Coronary artery (tissue), 2 donors: ENCODE results near the gene COL5A2.

Experiments
- DNase-seq: peaks from one replicate; pipeline ENCODE4 v3.0.0-alpha.2; 2017; ENCODE audit warnings: low spot score
- H3K27ac ChIP-seq, 2 donors: fragments of 200-600 bp; sonication (generic); one replicate each; pipeline ENCODE4 v1.5.1; 2016 to 2019
- H3K4me3 ChIP-seq: fragments of 200-600 bp; sonication (generic); 2 replicates; pipeline ENCODE4 v1.5.1; 2016; ENCODE audit warnings: mild to moderate bottlenecking, moderate library complexity
- CTCF ChIP-seq: fragments of 200-600 bp; sonication (generic); IDR thresholded peaks from one replicate; pipeline ENCODE4 v1.5.1; 2019; ENCODE audit warnings: antibody characterized with exemption

The COL5A2 gene

GRCh38 chr2:189179570-189179950, at the start of gene COL5A2:
TSS of gene COL5A2 (minus strand) at chr2:189179761. CDS start at chr2:189179604, 157 bp downstream.
- no peak for TF ChIP-seq CTCF
- peak; percentile 83 for DNase-seq
- peak within 1 kb of the TSS; percentile 83 for H3K4me3 ChIP-seq
- peak within 1 kb of the TSS; percentile 72 to 88 for H3K27ac ChIP-seq

- Histone ChIP-seq H3K27ac (no peak overlapping the region), H3K4me3 (no peak overlapping the region)
- TF ChIP-seq CTCF = no peak
- DNase-seq = no peak
Observed at GRCh38 chr2:189226017-189226416, 46.5 kb upstream of the COL5A2 start.

GRCh38 chr2:189225032-189225431, 45.5 kb upstream of the COL5A2 start:
- H3K27ac ChIP-seq = no peak overlapping the region
- H3K4me3 ChIP-seq = no peak overlapping the region
- no peak for TF ChIP-seq CTCF

GRCh38 chr2:189222468-189223105, 43.0 kb upstream of the COL5A2 start:
- TF ChIP-seq CTCF = no peak
- Histone ChIP-seq H3K27ac (peak overlapping the region; percentile 41 to 49), H3K4me3 (peak overlapping the region; percentile 11)
- DNase-seq = no peak

More at GRCh38 chr2:189225032-189225431, 45.5 kb upstream of the COL5A2 start:
- no peak for DNase-seq

GRCh38 chr2:189221811-189222467, 42.4 kb upstream of the COL5A2 start:
- no peak for DNase-seq
- peak overlapping the region; percentile 41 to 49 for H3K27ac ChIP-seq
- TF ChIP-seq CTCF = no peak
- H3K4me3 ChIP-seq = peak overlapping the region; percentile 11

- TF ChIP-seq CTCF = no peak
- DNase-seq = no peak
- Histone ChIP-seq H3K4me3 (no peak overlapping the region), H3K27ac (no peak overlapping the region)
Observed at GRCh38 chr2:189218236-189218635, 38.7 kb upstream of the COL5A2 start.

- Histone ChIP-seq H3K4me3 (no peak overlapping the region), H3K27ac (no peak overlapping the region)
- no peak for DNase-seq
- TF ChIP-seq CTCF = no peak
Observed at GRCh38 chr2:189217541-189217940, 38.0 kb upstream of the COL5A2 start.
